Measurements from ENCODE around the gene PLXNB2. TPM values are rescaled to one million over a fixed set of nuclear protein-coding genes. Genes with fewer than 3 reads are reported as not detected.

PLXNB2 gene
- total RNA-seq, 1 donor from 2014 or later, result 287 TPM

GRCh38 chr22:50245214-50246072 lies 62.0 kb downstream of the PLXNB2 start:
- no peaks in the 10 kb centered on the region for H3K9me3 ChIP-seq
- peak overlapping the region; percentile 92 to 95 for H3K27ac ChIP-seq
- intact Hi-C loops (cut with DNase I), result loop anchor here (1.0 to 2.0 kb wide), 4 partner anchors 59 to 261 kb away; partner anchors contain the start of genes DENND6B, LMF2 and PPP6R2
- H3K4me3 ChIP-seq, result peak overlapping the region; percentile 70 to 91
- H3K36me3 ChIP-seq, result peaks cover 2 to 14% of the 10 kb centered on the region in 2 donors
- no peak for DNase-seq (ENCODE audit: low spot score in 2 of 2)
- peaks cover 22 to 43% of the 10 kb centered on the region in 2 donors for H3K4me1 ChIP-seq
- H3K27me3 ChIP-seq, result no peaks in the 10 kb centered on the region
- TF ChIP-seq CTCF (IDR thresholded peaks at IDR 0.05), result no peak

GRCh38 chr22:50244420-50245213 lies 62.8 kb downstream of the PLXNB2 start, which contains the start of gene TUBGCP6:
TSS of gene TUBGCP6 (minus strand) at chr22:50245023. CDS start at chr22:50244459, 564 bp downstream.
- Histone ChIP-seq H3K9me3 (no peaks in the 10 kb centered on the region), H3K4me1 (peaks cover 14 to 35% of the 10 kb centered on the region in 2 donors), H3K27me3 (no peaks in the 10 kb centered on the region), H3K27ac (peak within 1 kb of the TSS; percentile 92 to 95), H3K36me3 (peaks cover 10 to 19% of the 10 kb centered on the region in 2 donors), H3K4me3 (peak within 1 kb of the TSS; percentile 70 to 91)
- TF ChIP-seq CTCF (IDR thresholded peaks at IDR 0.05), result peak in 1 of 3 experiments; percentile 11
- intact Hi-C loops (cut with DNase I), result loop anchor here (1.0 to 5.0 kb wide), 6 partner anchors 42 to 383 kb away; partner anchors contain the start of genes ARSA, DENND6B, LMF2 and PPP6R2
- DNase-seq (ENCODE audit: low spot score in 2 of 2), result peak; percentile 63 to 98

- no peak for TF ChIP-seq CTCF (IDR thresholded peaks at IDR 0.05)
- Histone ChIP-seq H3K9me3 (no peaks in the 10 kb centered on the region), H3K4me3 (peak overlapping the region; percentile 70 to 91), H3K27me3 (no peaks in the 10 kb centered on the region), H3K27ac (peak overlapping the region; percentile 92 to 95), H3K4me1 (peaks cover 13 to 35% of the 10 kb centered on the region in 2 donors), H3K36me3 (peaks cover 13 to 26% of the 10 kb centered on the region in 2 donors)
- DNase-seq (ENCODE audit: low spot score in 2 of 2), result no peak
- intact Hi-C loops (cut with DNase I), result loop anchor here (2.0 to 5.0 kb wide), 5 partner anchors 42 to 383 kb away; partner anchors contain the start of genes ARSA, LMF2, PPP6R2 and SELENOO
These were observed 63.6 kb downstream of the PLXNB2 start for GRCh38 chr22:50243685-50244419.

GRCh38 chr22:50242406-50242949 lies 65.0 kb downstream of the PLXNB2 start:
- H3K27me3 ChIP-seq, result no peaks in the 10 kb centered on the region
- no peaks in the 10 kb centered on the region for H3K9me3 ChIP-seq
- DNase-seq (ENCODE audit: low spot score in 2 of 2), result no peak
- peaks cover 20 to 22% of the 10 kb centered on the region in 2 donors for H3K36me3 ChIP-seq
- TF ChIP-seq CTCF (IDR thresholded peaks at IDR 0.05), result no peak
- H3K4me3 ChIP-seq, result peak overlapping the region; percentile 70 to 91
- no peak overlapping the region for H3K27ac ChIP-seq
- peaks cover 13 to 35% of the 10 kb centered on the region in 2 donors for H3K4me1 ChIP-seq
- intact Hi-C loops (cut with DNase I), result loop anchor here (5.0 kb wide), 2 partner anchors 40 to 385 kb away; partner anchors contain the start of genes ARSA and SELENOO
